ENCODE measurements around the gene RYR3. TPM values are rescaled to one million over a fixed set of nuclear protein-coding genes. Genes with fewer than 3 reads are reported as not detected.

Gene RYR3
- total RNA-seq, 1 experiment from 2014 or later, result not detected

- no peaks in the 10 kb centered on the region for H3K79me2 ChIP-seq (ENCODE audit: low read length)
- no peaks in the 10 kb centered on the region for H3K9me2 ChIP-seq (replicated peaks; ENCODE audit: insufficient read depth, low read length)
- H4K20me1 ChIP-seq (ENCODE audit: insufficient read depth, low read depth, low read length), result no peaks in the 10 kb centered on the region
Observed at GRCh38 chr15:33311312-33311971, 675 bp downstream of the RYR3 start.

GRCh38 chr15:33313491-33313890, 2.7 kb downstream of the RYR3 start:
- DNase-seq, result no peak
- Histone ChIP-seq H2AFZ (ENCODE audit: low read length) (no peak overlapping the region), H3K9me3 (ENCODE audit: low read length) (no peaks in the 10 kb centered on the region), H3K9me2 (replicated peaks; ENCODE audit: insufficient read depth, low read length) (no peaks in the 10 kb centered on the region), H3K4me1 (ENCODE audit: low read length) (no peaks in the 10 kb centered on the region), H3K27ac (ENCODE audit: low read length) (no peak overlapping the region), H3K27me3 (ENCODE audit: low read length) (no peaks in the 10 kb centered on the region), H3K36me3 (ENCODE audit: insufficient read depth, low read length) (no peaks in the 10 kb centered on the region), H3K79me2 (ENCODE audit: low read length) (no peaks in the 10 kb centered on the region), H4K20me1 (ENCODE audit: insufficient read depth, low read depth, low read length) (no peaks in the 10 kb centered on the region), H3K4me3 (ENCODE audit: low read length) (no peak overlapping the region), H3K9ac (ENCODE audit: low read length) (no peak overlapping the region), H3K4me2 (ENCODE audit: low read depth, low read length, poor library complexity, severe bottlenecking) (no peak overlapping the region)

More at GRCh38 chr15:33311312-33311971, 675 bp downstream of the RYR3 start:
- Histone ChIP-seq H3K27me3 (ENCODE audit: low read length) (no peaks in the 10 kb centered on the region), H3K9me3 (ENCODE audit: low read length) (no peaks in the 10 kb centered on the region), H3K4me2 (ENCODE audit: low read depth, low read length, poor library complexity, severe bottlenecking) (no peak overlapping the region), H3K36me3 (ENCODE audit: insufficient read depth, low read length) (no peaks in the 10 kb centered on the region), H2AFZ (ENCODE audit: low read length) (no peak overlapping the region), H3K27ac (ENCODE audit: low read length) (no peak overlapping the region), H3K4me1 (ENCODE audit: low read length) (no peaks in the 10 kb centered on the region), H3K9ac (ENCODE audit: low read length) (no peak overlapping the region), H3K4me3 (ENCODE audit: low read length) (no peak overlapping the region)
- DNase-seq, result no peak

GRCh38 chr15:33314069-33314468, 3.3 kb downstream of the RYR3 start:
- no peaks in the 10 kb centered on the region for H3K79me2 ChIP-seq (ENCODE audit: low read length)
- H3K36me3 ChIP-seq (ENCODE audit: insufficient read depth, low read length), result no peaks in the 10 kb centered on the region
- H4K20me1 ChIP-seq (ENCODE audit: insufficient read depth, low read depth, low read length), result no peaks in the 10 kb centered on the region
- H2AFZ ChIP-seq (ENCODE audit: low read length), result no peak overlapping the region
- no peak overlapping the region for H3K9ac ChIP-seq (ENCODE audit: low read length)
- H3K4me2 ChIP-seq (ENCODE audit: low read depth, low read length, poor library complexity, severe bottlenecking), result no peak overlapping the region
- H3K9me3 ChIP-seq (ENCODE audit: low read length), result no peaks in the 10 kb centered on the region
- DNase-seq, result no peak
- H3K27me3 ChIP-seq (ENCODE audit: low read length), result no peaks in the 10 kb centered on the region
- no peak overlapping the region for H3K4me3 ChIP-seq (ENCODE audit: low read length)
- H3K27ac ChIP-seq (ENCODE audit: low read length), result no peak overlapping the region
- H3K4me1 ChIP-seq (ENCODE audit: low read length), result no peaks in the 10 kb centered on the region
- H3K9me2 ChIP-seq (replicated peaks; ENCODE audit: insufficient read depth, low read length), result no peaks in the 10 kb centered on the region

GRCh38 chr15:33315044-33315443, 4.3 kb downstream of the RYR3 start:
- Histone ChIP-seq H3K27ac (ENCODE audit: low read length) (no peak overlapping the region), H3K4me3 (ENCODE audit: low read length) (no peak overlapping the region), H3K79me2 (ENCODE audit: low read length) (no peaks in the 10 kb centered on the region), H3K9me3 (ENCODE audit: low read length) (no peaks in the 10 kb centered on the region), H3K36me3 (ENCODE audit: insufficient read depth, low read length) (no peaks in the 10 kb centered on the region), H3K4me2 (ENCODE audit: low read depth, low read length, poor library complexity, severe bottlenecking) (no peak overlapping the region), H3K27me3 (ENCODE audit: low read length) (no peaks in the 10 kb centered on the region), H2AFZ (ENCODE audit: low read length) (no peak overlapping the region), H4K20me1 (ENCODE audit: insufficient read depth, low read depth, low read length) (no peaks in the 10 kb centered on the region), H3K9ac (ENCODE audit: low read length) (no peak overlapping the region), H3K9me2 (replicated peaks; ENCODE audit: insufficient read depth, low read length) (no peaks in the 10 kb centered on the region), H3K4me1 (ENCODE audit: low read length) (no peaks in the 10 kb centered on the region)
- no peak for DNase-seq

- no peaks in the 10 kb centered on the region for H3K9me3 ChIP-seq (ENCODE audit: low read length)
- no peaks in the 10 kb centered on the region for H3K79me2 ChIP-seq (ENCODE audit: low read length)
- no peaks in the 10 kb centered on the region for H3K4me1 ChIP-seq (ENCODE audit: low read length)
- no peak overlapping the region for H3K4me3 ChIP-seq (ENCODE audit: low read length)
- H3K9me2 ChIP-seq (replicated peaks; ENCODE audit: insufficient read depth, low read length), result no peaks in the 10 kb centered on the region
- DNase-seq, result no peak
- no peak overlapping the region for H2AFZ ChIP-seq (ENCODE audit: low read length)
- H3K4me2 ChIP-seq (ENCODE audit: low read depth, low read length, poor library complexity, severe bottlenecking), result no peak overlapping the region
- H4K20me1 ChIP-seq (ENCODE audit: insufficient read depth, low read depth, low read length), result no peaks in the 10 kb centered on the region
- no peaks in the 10 kb centered on the region for H3K27me3 ChIP-seq (ENCODE audit: low read length)
- no peak overlapping the region for H3K27ac ChIP-seq (ENCODE audit: low read length)
- H3K36me3 ChIP-seq (ENCODE audit: insufficient read depth, low read length), result no peaks in the 10 kb centered on the region
- H3K9ac ChIP-seq (ENCODE audit: low read length), result no peak overlapping the region
Observed at GRCh38 chr15:33317896-33318295, 7.1 kb downstream of the RYR3 start.

GRCh38 chr15:33320017-33320416, 9.2 kb downstream of the RYR3 start:
- DNase-seq, result no peak
- Histone ChIP-seq H3K4me1 (ENCODE audit: low read length) (peaks cover 6% of the 10 kb centered on the region), H3K79me2 (ENCODE audit: low read length) (no peaks in the 10 kb centered on the region), H3K27ac (ENCODE audit: low read length) (no peak overlapping the region), H3K9me3 (ENCODE audit: low read length) (no peaks in the 10 kb centered on the region), H2AFZ (ENCODE audit: low read length) (no peak overlapping the region), H3K27me3 (ENCODE audit: low read length) (no peaks in the 10 kb centered on the region), H4K20me1 (ENCODE audit: insufficient read depth, low read depth, low read length) (no peaks in the 10 kb centered on the region), H3K36me3 (ENCODE audit: insufficient read depth, low read length) (no peaks in the 10 kb centered on the region), H3K4me3 (ENCODE audit: low read length) (no peak overlapping the region), H3K9ac (ENCODE audit: low read length) (no peak overlapping the region), H3K4me2 (ENCODE audit: low read depth, low read length, poor library complexity, severe bottlenecking) (no peak overlapping the region), H3K9me2 (replicated peaks; ENCODE audit: insufficient read depth, low read length) (no peaks in the 10 kb centered on the region)

- Histone ChIP-seq H4K20me1 (ENCODE audit: insufficient read depth, low read depth, low read length) (no peaks in the 10 kb centered on the region), H3K36me3 (ENCODE audit: insufficient read depth, low read length) (no peaks in the 10 kb centered on the region), H2AFZ (ENCODE audit: low read length) (no peak overlapping the region), H3K79me2 (ENCODE audit: low read length) (no peaks in the 10 kb centered on the region), H3K4me1 (ENCODE audit: low read length) (peaks cover 6% of the 10 kb centered on the region), H3K27ac (ENCODE audit: low read length) (no peak overlapping the region), H3K9me3 (ENCODE audit: low read length) (no peaks in the 10 kb centered on the region), H3K4me3 (ENCODE audit: low read length) (no peak overlapping the region), H3K9ac (ENCODE audit: low read length) (no peak overlapping the region), H3K4me2 (ENCODE audit: low read depth, low read length, poor library complexity, severe bottlenecking) (no peak overlapping the region), H3K9me2 (replicated peaks; ENCODE audit: insufficient read depth, low read length) (no peaks in the 10 kb centered on the region), H3K27me3 (ENCODE audit: low read length) (no peaks in the 10 kb centered on the region)
- DNase-seq, result no peak
Observed at GRCh38 chr15:33322091-33322490, 11.3 kb downstream of the RYR3 start.

- peaks cover 6% of the 10 kb centered on the region for H3K4me1 ChIP-seq (ENCODE audit: low read length)
- H3K27me3 ChIP-seq (ENCODE audit: low read length), result no peaks in the 10 kb centered on the region
- no peak for DNase-seq
- no peaks in the 10 kb centered on the region for H3K79me2 ChIP-seq (ENCODE audit: low read length)
- H3K9ac ChIP-seq (ENCODE audit: low read length), result no peak overlapping the region
- H2AFZ ChIP-seq (ENCODE audit: low read length), result no peak overlapping the region
- H3K27ac ChIP-seq (ENCODE audit: low read length), result no peak overlapping the region
- no peaks in the 10 kb centered on the region for H3K9me3 ChIP-seq (ENCODE audit: low read length)
- H3K36me3 ChIP-seq (ENCODE audit: insufficient read depth, low read length), result no peaks in the 10 kb centered on the region
- no peaks in the 10 kb centered on the region for H3K9me2 ChIP-seq (replicated peaks; ENCODE audit: insufficient read depth, low read length)
- no peak overlapping the region for H3K4me3 ChIP-seq (ENCODE audit: low read length)
- no peak overlapping the region for H3K4me2 ChIP-seq (ENCODE audit: low read depth, low read length, poor library complexity, severe bottlenecking)
- H4K20me1 ChIP-seq (ENCODE audit: insufficient read depth, low read depth, low read length), result no peaks in the 10 kb centered on the region
Observed at GRCh38 chr15:33324609-33325008, 13.8 kb downstream of the RYR3 start.

All from Karpas-422 (cell line).